GM19452 (cell line): Measurements from ENCODE around the gene CLSTN3.
A peak's percentile ranks its signal among the peaks of the same experiment; 100 is the strongest.
"Not testable (repeated sequence)": the region's sequence is repeated elsewhere in the genome, so short reads cannot be mapped to it uniquely, and the experiment has no call there.

Experiments used
- ATAC-seq: cut with Tn5 transposase; IDR thresholded peaks from one replicate; pipeline ENCODE4 v1.9.1; 2021; ENCODE audit not compliant: unreplicated experiment

CLSTN3 gene

DNA sequence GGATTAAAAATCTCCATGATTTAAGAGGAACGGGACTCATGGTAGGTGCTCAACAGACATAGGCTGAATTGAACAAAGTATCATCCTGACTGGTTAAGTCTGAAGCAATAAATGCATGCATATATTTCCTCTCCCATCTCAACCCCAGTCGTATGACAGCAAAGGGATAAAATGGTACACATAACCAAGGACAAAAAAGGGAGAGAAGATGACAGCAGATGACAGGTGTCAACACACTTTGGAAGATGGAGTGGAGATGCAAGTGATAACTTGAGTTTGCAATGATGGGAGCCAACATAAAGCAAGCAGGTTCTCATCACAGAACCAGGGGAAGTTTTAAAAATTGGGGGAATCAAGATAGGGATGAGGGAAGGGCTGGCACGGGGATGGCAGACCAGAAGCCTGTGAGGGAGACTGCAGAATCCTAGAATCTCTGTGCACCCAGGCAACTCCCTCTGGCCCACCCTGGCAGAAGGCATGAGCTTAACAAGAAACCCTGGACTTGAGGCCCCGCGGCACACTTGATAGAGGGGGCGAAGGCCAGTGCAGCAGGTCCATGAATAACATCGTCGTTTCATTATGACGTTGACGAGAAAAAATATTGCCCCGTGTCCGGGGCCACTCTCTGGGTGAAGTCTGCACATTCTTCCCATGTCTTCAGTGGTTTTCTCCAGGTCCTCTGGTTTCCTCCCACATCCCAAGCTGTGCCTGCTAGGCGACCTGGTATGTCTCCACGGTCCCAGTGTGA, 26.2 kb upstream of the CLSTN3 start:
- ATAC-seq, result no peak

DNA sequence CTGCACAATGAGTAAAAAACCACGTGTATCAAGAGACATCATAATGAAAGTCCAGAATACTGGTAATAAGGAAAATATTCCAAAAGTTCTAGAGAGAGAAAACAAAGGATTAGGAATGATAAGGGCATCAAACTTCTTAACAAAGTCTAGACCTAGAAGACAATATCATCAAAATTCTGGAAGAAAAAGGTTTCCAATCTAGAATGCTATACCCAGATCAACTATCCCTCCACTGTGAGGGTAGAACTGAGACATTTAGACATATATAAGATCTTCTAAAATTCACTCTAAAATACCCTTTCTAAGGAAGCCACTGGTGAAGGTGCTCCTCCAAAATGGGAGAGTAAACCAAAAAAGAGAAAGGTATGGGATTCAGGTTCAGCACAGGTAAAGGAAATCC, 24.1 kb upstream of the CLSTN3 start:
- no peak for ATAC-seq

DNA sequence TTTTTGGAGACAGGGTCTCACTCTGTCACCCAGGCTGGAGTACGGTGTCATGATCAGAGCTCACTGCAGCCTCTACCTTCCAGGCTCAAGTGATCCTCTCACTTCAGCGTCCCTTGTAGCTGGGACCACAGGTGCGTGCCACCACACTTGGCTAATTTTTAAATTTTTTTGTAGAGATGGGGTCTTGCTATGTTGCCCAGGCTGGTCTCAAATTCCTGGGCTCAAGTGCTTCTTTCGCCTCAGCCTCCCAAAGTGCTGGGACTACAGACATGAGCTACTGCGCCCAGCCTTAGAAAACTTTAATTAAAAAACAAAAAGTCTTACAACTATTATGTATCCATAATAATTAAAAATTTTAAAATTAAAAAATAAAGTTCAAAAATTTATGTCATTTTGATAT, 23.0 kb upstream of the CLSTN3 start:
- ATAC-seq, result not testable (repeated sequence)

DNA sequence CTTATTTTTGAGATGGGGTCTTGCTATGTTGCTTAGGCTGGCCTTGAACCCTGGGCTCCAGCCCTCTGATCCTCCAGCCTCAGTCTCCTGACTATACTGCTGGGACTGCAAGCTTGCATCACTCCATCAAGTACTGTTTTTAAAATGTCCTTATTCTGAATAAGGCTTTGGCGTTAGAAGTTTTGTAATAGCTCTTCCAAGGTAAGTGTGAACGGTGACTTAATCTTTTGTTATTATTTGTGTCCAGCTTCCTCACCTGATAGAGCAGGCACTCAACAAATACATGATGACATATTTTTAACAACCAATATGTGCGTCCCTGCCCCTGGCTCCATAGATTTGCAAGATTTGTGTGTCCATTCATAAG, 22.6 kb upstream of the CLSTN3 start:
- no peak for ATAC-seq

DNA sequence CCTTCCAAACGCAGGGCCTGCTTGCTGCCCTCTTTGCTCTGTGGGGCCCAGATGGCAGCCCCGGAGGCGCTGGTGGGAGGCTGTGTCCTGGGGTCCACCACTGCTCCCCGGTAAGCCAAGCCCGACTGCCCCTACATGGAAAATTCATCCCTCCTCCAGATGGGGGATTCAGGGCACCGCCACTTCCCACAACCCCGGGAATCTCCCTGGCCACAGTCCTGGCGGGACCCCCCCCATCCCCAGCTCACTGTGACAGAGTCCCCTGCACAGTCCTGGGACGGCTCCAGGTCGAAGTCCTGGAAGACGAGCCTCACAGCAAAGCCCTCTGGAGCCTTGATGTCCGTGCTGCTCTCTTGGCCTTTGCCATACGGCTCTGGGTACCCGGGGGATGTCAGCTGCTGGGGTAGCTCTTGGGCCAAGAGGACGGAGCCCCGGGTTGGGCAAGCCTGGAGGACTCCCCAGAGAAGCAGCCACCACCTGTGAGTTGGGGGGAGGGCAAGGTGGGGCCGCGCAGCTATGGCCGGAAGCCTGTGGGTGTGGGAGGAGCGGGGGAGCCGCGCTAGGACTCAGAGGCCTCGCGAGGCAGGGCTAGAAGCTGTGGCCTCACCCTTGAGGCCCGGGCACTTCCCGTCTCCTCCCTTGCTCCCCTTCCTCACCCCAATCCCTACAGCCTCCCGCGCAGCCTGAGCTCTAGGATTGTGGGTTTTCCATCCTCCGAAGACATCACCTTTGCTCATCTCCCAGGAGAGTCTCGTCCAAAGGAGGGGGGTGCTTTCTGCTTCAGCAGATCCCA, 22.0 kb upstream of the CLSTN3 start:
- peak; percentile 96 for ATAC-seq

DNA sequence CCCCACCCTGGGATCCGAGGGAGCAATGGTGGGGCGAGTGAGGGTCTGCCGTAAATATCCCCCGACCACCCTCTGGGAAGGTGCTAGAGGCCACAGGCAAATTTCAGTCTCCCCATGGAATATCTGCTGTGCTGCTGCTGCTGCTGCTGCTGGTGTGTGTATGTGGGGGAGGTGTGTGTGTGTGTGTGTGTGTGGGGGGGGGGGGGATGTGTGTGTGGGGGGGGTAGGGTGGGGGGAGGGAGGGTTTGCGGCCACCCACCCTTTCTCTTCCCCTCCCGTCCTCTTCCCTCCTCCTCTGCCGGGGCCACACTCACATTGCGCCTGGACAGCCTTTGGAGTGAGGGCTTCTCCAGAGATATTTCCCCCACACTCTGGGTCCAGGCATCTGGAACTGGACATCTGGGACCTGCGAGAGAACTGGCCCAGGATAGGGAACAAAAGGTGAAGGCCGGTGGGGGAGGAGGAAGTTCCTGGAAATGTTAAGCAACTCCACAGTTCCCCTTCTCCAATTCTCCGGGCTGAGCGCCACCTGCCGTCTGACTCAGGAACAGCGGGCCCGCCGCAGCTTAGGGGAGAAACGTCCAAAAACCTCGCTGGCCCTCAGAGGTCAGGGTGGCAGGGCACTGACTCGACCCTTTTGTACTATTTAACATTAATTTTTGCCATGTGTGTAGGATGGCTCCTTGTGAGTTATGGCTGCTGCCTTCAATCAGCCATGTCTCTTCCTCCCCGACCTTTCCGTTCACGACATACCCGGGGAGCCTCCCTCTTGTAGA, 21.2 kb upstream of the CLSTN3 start, which contains the start of gene C1RL:
Gene C1RL, minus strand, starts transcription at position 419 of the 776 bp plus-strand sequence. Its CDS starts 34 bp downstream, at position 385.
- ATAC-seq, result no peak

DNA sequence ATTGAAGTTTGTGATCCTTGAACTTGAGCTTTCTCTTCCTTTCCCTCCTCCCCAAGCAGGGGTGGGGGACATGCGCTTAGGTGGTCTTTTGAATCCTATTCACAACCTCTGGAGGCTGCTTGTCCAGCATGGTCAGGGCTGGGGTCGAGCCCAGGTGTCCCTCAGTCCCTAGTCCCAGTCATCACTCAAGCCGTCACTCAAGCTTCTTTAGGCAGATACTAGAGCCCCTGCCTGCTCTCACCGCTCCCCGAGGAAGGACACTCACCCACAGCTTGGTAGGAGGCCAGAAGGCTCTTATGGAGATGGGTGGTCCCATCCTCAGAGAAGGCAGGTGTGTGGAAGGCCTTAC, 20.6 kb upstream of the CLSTN3 start:
- no peak for ATAC-seq

DNA sequence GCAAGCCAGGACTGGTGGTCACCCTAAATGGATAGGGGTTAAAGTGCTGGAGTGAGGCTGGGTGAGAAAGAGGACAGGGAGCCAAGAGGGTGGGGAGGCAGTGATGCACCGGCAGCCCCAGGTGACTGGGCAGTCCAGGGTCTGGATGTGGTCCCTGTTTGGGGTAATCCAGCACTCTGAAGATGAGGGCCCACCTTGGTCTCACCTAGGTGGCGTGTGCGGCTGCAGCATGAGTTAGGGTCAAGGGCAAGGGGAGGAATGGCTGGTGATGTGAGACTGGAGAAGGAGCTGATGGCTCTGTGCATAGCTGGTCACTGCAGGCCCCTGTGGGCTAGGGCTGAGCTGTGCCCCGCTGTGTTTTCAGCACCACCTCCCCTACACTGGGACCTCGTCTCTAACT, 19.5 kb upstream of the CLSTN3 start:
- no peak for ATAC-seq

DNA sequence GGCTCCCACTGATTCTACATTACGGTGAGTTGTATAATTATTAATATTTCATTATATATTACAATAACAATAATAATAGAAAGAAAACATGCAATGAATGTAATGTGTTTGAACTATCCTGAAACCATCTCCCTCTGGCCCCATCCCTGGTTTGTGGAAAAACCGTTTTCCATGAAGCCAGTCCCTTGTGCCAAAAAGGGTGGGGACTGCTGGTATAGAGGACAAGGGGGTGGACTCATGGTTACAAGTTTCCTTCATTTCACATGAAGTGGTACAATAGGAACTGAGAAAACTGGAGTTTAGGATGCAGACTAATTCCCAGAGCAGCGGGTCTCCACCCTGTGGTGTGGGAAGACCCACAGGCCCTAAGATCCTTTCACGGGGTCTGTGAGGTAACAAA, 18.1 kb upstream of the CLSTN3 start:
- ATAC-seq, result no peak

DNA sequence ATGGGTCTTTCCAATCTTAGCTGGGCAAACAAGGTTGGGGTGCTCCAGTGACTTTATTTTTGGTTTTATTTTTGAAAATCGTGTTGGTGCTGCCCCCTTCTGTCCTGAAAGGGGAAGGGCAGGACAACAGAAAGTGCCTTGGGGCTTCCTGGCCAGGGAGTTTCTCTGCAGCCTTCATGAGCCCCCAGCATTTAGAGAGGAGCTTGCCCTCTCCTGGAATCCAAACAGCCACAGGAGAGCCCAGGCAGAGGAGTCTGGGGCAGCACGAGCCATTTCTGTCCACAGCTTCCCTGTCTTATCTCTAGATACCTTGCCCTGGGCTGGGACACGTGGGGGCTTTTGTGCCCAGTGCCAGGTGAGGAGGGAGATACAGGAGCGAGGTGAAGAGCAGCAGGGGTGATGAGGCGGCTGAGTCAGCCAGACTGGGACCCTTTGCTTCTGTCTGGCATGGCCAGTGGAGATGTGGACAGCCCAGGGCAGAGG, 16.7 kb upstream of the CLSTN3 start:
- no peak for ATAC-seq

DNA sequence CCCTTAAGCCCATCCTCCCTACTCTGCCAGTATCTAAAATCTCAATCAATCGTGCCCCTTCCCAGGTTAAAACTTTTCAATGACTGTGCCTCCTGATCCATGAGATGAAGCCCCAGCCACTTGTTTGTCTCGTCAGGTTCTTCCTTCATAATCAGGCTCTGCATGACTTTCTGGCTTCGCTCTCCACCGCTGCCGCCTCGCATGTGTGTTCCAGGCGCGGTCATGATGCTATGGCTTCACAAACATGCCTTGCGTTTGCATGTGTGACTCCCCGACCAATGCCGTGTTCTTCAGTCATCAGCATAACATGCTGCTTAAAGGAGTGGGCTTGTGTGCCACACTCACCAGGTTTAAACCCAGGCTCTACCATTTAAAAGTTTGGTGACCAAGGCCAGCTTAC, 16.2 kb upstream of the CLSTN3 start:
- no peak for ATAC-seq

DNA sequence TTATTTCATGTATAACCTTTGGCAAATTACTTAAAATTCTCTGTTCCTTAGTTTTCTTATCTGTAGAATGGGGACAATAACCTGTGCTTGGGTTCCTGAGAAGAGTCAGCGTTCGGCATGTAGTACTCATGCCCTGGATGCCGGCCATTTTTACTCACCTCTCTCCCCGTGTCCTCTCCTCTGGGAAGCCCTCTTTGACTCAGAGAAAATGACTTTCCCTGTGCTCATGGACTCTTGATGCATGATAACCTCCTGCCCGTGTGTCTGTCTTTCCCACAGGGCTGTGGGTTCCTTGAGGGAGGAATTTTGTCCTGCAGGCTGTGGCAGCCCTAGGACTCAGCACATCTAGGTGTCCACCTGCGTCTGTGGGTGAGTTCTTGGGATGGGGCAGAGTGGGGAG, 15.3 kb upstream of the CLSTN3 start:
- no peak for ATAC-seq

DNA sequence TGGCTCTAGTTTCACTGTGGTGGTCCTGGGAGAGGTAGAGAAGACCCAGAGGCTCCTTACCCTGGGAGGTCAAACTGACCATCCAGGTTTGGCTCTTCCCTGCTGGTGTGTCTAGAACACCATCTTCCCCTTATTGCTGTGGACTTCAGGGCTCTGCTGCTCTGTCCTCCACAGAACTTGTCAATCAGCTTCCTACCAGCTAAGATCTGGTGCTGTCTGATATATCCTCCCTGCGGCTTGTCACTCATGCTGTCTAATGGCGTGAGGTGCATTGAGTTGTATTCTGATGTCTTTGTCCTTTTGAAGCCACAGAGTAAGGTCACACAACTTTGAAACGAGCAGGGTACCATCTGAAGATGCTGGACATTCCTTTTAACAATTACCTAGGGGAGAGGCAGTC, 14.0 kb upstream of the CLSTN3 start:
- ATAC-seq, result no peak

DNA sequence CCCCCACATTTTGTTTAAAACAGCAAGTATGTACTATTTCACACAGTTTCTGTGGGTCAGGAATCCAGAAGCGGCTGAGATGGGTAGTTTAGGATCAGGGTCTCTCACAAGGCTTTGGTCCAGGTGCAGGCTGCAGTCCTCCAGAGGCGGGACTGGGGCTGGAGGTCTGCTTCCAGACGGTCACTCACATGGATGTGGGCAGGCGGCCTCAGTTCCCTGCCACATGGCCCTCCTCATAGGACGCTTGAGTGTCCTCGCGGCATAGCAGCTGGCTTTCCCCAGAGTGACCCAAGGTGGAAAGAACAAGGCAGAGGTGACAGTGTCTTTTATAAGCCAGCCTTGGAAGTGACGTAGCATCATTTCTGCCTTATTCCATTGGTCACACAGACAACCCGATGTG, 13.3 kb upstream of the CLSTN3 start:
- ATAC-seq, result no peak

DNA sequence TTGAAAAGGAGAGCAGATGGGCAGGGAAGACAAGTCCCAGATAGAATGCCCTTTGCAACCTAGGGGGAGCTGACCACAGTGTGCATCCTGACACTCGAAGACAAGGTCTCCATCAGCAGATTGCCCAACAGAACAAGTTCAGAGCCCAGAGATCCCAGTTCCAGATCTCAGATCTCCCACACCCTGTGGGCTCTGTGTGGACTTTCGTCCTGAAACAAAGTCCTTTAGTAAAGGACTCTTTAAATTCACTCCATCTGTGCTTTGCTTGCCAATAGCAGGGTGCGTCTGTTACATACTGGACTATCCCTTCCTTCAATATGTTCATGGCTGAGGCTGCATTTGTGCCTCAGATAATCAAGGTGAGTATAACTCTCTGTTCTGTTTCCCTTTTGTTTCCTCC, 12.5 kb upstream of the CLSTN3 start:
- no peak for ATAC-seq

DNA sequence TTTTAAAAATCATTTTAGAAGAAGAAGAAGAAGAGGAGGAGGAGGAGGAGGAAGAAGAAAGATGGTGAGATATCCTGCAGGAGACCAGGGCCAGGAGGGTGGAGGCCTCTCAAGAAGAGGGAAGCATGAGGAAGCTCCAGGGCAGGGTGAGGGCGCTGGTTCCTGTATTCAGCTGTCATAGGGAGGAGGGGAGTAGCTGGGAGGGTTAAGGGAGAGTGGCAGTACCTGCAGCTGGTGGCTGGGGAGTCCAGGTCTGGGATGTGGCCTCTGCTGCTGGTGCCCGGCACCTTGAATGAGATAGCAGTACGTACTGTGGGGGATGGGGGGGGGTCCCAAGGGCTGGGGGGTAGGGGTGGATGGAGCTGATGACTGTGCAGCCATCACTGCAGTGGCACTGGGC, 11.3 kb upstream of the CLSTN3 start:
- ATAC-seq, result no peak

DNA sequence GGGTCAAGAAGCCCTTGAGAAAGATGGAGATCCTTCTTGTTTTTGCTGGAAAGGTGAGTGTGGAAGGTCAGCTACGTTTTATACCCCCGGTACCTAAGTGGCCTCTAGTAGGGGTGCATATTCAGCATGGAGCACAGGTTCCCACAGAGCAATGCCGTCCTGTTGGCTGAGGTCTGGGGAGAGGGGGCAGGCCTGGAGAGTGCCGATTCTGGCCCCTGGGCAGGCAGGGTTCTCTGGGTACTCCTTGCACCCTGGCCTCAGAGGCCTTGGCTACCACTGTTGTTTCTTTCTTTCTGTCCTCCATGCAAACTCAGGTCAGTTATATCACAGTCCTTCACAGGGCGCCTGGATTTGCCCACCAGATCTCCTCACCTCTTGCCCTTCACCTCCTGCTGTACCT, 10.0 kb upstream of the CLSTN3 start:
- no peak for ATAC-seq

DNA sequence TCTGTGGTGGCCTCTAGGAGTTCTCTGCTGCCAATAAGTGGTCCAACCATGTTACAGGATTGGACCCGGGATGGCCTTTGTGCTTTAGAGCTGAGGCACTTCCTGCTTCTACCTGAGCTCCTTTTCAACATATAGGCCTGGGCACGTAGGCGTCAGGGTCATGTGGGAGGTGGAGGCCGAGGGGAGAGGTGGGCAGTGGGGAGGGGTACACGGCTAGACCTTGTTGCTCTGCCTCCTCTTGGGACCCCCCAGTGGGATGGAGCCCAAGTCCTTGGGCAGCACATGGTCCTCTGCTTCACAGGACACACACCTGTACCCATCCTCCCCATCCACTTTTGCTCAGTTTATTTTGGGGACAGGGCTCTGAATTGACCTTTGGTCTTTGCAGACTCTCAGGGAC, 8.8 kb upstream of the CLSTN3 start:
- no peak for ATAC-seq

DNA sequence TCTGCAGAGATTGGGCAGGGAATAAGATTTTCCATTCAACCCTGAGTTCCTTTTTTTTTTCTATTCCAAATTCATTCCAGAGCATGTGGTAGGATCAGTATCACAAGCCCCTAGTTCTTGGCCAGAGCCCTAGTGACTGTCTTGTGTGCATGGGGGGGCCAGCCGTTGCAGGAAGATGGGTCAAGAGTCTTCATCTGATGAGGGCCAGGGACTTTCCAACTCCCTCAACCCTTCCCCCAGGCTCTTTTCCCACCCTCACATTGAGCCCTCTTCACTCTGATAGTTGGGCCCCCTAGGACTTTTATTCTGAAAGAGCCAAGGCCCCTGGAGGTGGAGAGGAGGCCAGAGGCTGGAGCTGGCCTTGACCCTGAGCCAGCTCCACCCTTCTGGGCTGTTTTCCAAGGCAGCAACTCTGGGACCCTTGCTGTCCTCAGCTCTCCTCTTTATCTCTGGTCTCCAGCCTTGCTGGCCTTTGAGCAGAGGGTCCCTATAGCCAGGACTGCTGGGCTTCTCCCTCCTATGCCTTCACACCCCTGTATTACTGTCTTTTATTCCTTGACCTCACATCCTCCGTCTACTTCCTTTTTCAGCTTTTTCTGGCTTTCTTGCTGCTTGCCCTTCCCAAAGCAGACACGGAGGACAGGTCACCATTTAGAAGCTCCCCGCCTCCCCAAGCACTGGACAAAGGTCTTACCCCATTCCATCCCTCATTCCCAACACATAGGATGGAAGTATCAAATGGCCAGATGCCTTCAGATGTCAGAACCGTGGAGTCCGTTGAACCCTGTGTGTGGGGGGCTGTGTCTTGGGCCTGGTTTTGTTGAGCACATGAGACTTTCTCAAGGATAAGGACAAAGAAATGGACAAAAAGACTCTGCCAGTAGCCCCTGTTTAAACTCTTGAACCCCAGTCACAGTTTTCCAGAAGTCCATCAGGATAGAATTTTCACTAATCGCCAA, 7.1 kb upstream of the CLSTN3 start:
- no peak for ATAC-seq

DNA sequence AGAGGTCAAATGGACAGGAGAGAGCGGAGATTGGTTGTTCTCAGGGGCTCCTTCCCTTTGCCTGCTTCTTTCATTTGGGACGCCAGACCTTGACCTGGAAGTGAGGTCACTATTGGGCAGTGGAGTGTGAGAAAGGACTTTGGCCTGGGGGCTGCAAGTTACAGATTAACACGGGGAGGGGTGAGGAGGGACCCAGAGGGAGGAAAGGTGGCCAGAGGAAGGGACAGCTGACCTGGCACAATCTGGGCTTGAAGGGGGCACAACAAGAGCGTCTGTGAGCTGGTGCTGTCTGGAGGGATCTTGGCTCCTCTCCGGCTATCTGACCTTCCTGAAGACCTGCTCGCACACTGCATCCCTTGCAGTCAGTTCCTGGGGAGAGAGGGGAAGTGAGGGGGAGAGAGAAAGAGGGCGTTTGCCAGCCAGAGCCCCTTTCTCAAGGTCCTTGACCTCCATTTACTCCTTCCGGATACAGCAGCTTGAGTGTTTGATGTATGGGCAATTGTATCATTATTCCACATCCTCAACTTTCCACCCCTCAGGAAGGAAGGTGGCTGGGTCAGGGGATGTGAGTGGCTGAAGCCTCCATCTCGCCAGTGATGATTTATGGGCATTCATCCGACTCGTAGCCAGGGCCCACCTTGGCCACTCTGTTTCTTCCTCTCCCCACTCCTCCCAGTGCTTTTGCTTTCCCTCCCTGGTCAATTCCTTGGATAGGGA, 6.2 kb upstream of the CLSTN3 start:
- no peak for ATAC-seq
